SK-N-SH treated with all-trans-retinoic acid at 6 μM for 48 hours (cell line): ENCODE data around the gene CNDP1.
"Not testable (repeated sequence)": the region's sequence is repeated elsewhere in the genome, so short reads cannot be mapped to it uniquely, and the experiment has no call there.

Experiments used
- ATAC-seq: fragments of 200-7000 bp; cut with Tn5 transposase; 3 replicates; pipeline ENCODE4 v1.9.1; 2020; ENCODE audit warnings: mild to moderate bottlenecking, moderate library complexity
- ARNTL ChIP-seq: fragments of 450-650 bp; formaldehyde crosslinking; IDR thresholded peaks from 2 replicates; pipeline ENCODE4 v1.5.0; 2020; ENCODE audit warnings: low read depth, mild to moderate bottlenecking, moderate library complexity, borderline replicate concordance
- BACH2 ChIP-seq: fragments of 250-450 bp; sonication (Bioruptor Pico); IDR thresholded peaks from 2 replicates; pipeline ENCODE4 v1.9.0; 2021; ENCODE audit warnings: mild to moderate bottlenecking, borderline replicate concordance
- CREB5 ChIP-seq: fragments of 250-450 bp; sonication (Bioruptor Pico); IDR thresholded peaks from 2 replicates; pipeline ENCODE4 v1.5.1; 2020; ENCODE audit warnings: low read depth, mild to moderate bottlenecking, moderate library complexity
- CSDC2 ChIP-seq: fragments of 250-450 bp; sonication (Bioruptor Pico); IDR thresholded peaks from 2 replicates; pipeline ENCODE4 v1.5.0; 2020; ENCODE audit warnings: mild to moderate bottlenecking, moderate library complexity
- CSRNP3 ChIP-seq: fragments of 250-450 bp; sonication (Bioruptor Pico); IDR thresholded peaks from 2 replicates; pipeline ENCODE4 v1.5.1; 2021; ENCODE audit warnings: mild to moderate bottlenecking, moderate library complexity
- ESRRG ChIP-seq: fragments of 250-450 bp; sonication (Bioruptor Pico); IDR thresholded peaks from 2 replicates; pipeline ENCODE4 v1.6.1; 2021; ENCODE audit warnings: mild to moderate bottlenecking
- GLIS3 ChIP-seq: fragments of 250-450 bp; sonication (Bioruptor Pico); IDR thresholded peaks from 2 replicates; pipeline ENCODE4 v1.5.0; 2020; ENCODE audit warnings: mild to moderate bottlenecking, moderate library complexity
- ISL1 ChIP-seq: fragments of 250-450 bp; sonication (Bioruptor Pico); IDR thresholded peaks from 2 replicates; pipeline ENCODE4 v2.1.2; 2022; ENCODE audit warnings: mild to moderate bottlenecking, moderate library complexity
- OSR1 ChIP-seq: fragments of 250-450 bp; sonication (Bioruptor Pico); IDR thresholded peaks from 2 replicates; pipeline ENCODE4 v1.8.0; 2022; ENCODE audit warnings: moderate library complexity, mild to moderate bottlenecking, inconsistent platforms
- PATZ1 ChIP-seq: fragments of 250-450 bp; sonication (Bioruptor Pico); IDR thresholded peaks from 2 replicates; pipeline ENCODE4 v1.8.0; 2020; ENCODE audit warnings: mild to moderate bottlenecking, moderate library complexity, borderline replicate concordance
- RARB ChIP-seq: fragments of 250-450 bp; sonication (Bioruptor Pico); IDR thresholded peaks from 2 replicates; pipeline ENCODE4 v1.8.0; 2021; ENCODE audit warnings: mild to moderate bottlenecking, moderate library complexity
- SNAI2 ChIP-seq: fragments of 250-450 bp; sonication (Bioruptor Pico); IDR thresholded peaks from 2 replicates; pipeline ENCODE4 v1.5.0; 2020; ENCODE audit warnings: mild to moderate bottlenecking, moderate library complexity
- TCF4 ChIP-seq: fragments of 250-450 bp; sonication (Bioruptor Pico); IDR thresholded peaks from 2 replicates; pipeline ENCODE4 v1.8.0; 2021; ENCODE audit warnings: mild to moderate bottlenecking, moderate library complexity, borderline replicate concordance
- TOX ChIP-seq: fragments of 250-450 bp; sonication (Bioruptor Pico); IDR thresholded peaks from 2 replicates; pipeline ENCODE4 v1.8.0; 2021; ENCODE audit warnings: mild to moderate bottlenecking, moderate library complexity, borderline replicate concordance
- TSHZ2 ChIP-seq: fragments of 250-450 bp; sonication (Bioruptor Pico); IDR thresholded peaks from 2 replicates; pipeline ENCODE4 v1.5.0; 2020; ENCODE audit warnings: mild to moderate bottlenecking, moderate library complexity
- ZC3H10 ChIP-seq: fragments of 250-450 bp; sonication (Bioruptor Pico); IDR thresholded peaks from 2 replicates; pipeline ENCODE4 v1.5.1; 2021; ENCODE audit warnings: mild to moderate bottlenecking, moderate library complexity
- ZFP3 ChIP-seq: fragments of 250-450 bp; sonication (Bioruptor Pico); IDR thresholded peaks from 2 replicates; pipeline ENCODE4 v1.5.0; 2020; ENCODE audit warnings: mild to moderate bottlenecking, moderate library complexity
- ZFP30 ChIP-seq: fragments of 450-650 bp; formaldehyde crosslinking; IDR thresholded peaks from 2 replicates; pipeline ENCODE4 v1.5.0; 2022; ENCODE audit warnings: mild to moderate bottlenecking, moderate library complexity
- ZNF70 ChIP-seq: fragments of 450-650 bp; formaldehyde crosslinking; IDR thresholded peaks from 2 replicates; pipeline ENCODE4 v1.5.0; 2020; ENCODE audit warnings: mild to moderate bottlenecking, moderate library complexity
- ZNF8 ChIP-seq: fragments of 450-650 bp; formaldehyde crosslinking; IDR thresholded peaks from 2 replicates; pipeline ENCODE4 v1.5.0; 2020; ENCODE audit warnings: mild to moderate bottlenecking, moderate library complexity
- TF ChIP-seq, protein P1 (sequence below): fragments of 250-450 bp; sonication (Bioruptor Pico); IDR thresholded peaks from 2 replicates; pipeline ENCODE4 v1.8.0; 2021; ENCODE audit warnings: low read depth, mild to moderate bottlenecking, moderate library complexity, borderline replicate concordance

CNDP1 gene

DNA sequence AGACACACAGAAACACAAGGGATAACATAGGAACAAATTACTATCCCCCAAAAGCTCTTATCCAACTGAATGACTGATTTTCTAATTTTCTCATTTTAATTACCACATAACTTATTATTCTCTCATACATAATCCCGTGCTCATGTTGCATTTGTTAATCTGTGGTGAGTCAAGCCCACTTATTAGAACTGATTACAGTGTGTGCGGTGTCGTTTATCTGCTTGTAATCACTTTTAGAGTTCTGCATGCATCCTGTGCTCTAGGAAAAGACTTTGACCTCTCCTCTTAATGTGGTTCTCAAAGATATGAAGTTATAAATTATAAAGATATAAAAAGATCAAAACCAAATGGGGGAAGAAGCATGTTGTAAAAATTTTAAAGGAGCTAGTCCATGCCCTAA lies 29.7 kb downstream of the CNDP1 start:
- ATAC-seq, result no peak
- no peak for TF ChIP-seq ESRRG (CRISPR knock-in tag)
- no peak for TF ChIP-seq RARB
- no peak for TF ChIP-seq TSHZ2
- no peak for TF ChIP-seq CSRNP3 (CRISPR knock-in tag)
- TF ChIP-seq ZNF8 (CRISPR knock-in tag), result no peak
- TF ChIP-seq ARNTL (CRISPR knock-in tag), result no peak
- no peak for TF ChIP-seq TCF4 (CRISPR knock-in tag)
- TF ChIP-seq ISL1, result no peak
- no peak for TF ChIP-seq GLIS3 (CRISPR knock-in tag)
- TF ChIP-seq TOX (CRISPR knock-in tag), result no peak
- no peak for TF ChIP-seq ZNF70
- TF ChIP-seq OSR1 (CRISPR knock-in tag), result no peak
- no peak for TF ChIP-seq CSDC2 (CRISPR knock-in tag)
- no peak for TF ChIP-seq PATZ1 (CRISPR knock-in tag)
- TF ChIP-seq BACH2 (CRISPR knock-in tag), result no peak
- TF ChIP-seq, protein P1, sequence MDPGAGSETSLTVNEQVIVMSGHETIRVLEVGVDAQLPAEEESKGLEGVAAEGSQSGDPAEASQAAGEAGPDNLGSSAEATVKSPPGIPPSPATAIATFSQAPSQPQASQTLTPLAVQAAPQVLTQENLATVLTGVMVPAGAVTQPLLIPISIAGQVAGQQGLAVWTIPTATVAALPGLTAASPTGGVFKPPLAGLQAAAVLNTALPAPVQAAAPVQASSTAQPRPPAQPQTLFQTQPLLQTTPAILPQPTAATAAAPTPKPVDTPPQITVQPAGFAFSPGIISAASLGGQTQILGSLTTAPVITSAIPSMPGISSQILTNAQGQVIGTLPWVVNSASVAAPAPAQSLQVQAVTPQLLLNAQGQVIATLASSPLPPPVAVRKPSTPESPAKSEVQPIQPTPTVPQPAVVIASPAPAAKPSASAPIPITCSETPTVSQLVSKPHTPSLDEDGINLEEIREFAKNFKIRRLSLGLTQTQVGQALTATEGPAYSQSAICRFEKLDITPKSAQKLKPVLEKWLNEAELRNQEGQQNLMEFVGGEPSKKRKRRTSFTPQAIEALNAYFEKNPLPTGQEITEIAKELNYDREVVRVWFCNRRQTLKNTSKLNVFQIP (CRISPR knock-in tag), result no peak
- no peak for TF ChIP-seq ZC3H10
- no peak for TF ChIP-seq CREB5 (CRISPR knock-in tag)
- no peak for TF ChIP-seq ZFP3 (CRISPR knock-in tag)
- no peak for TF ChIP-seq ZFP30 (CRISPR knock-in tag)

- ATAC-seq, result not testable (repeated sequence)
These were observed 30.9 kb downstream of the CNDP1 start for GRCh38 chr18:74565164-74565563.

- ATAC-seq, result not testable (repeated sequence)
These were observed 31.7 kb downstream of the CNDP1 start for GRCh38 chr18:74565993-74566392.

DNA sequence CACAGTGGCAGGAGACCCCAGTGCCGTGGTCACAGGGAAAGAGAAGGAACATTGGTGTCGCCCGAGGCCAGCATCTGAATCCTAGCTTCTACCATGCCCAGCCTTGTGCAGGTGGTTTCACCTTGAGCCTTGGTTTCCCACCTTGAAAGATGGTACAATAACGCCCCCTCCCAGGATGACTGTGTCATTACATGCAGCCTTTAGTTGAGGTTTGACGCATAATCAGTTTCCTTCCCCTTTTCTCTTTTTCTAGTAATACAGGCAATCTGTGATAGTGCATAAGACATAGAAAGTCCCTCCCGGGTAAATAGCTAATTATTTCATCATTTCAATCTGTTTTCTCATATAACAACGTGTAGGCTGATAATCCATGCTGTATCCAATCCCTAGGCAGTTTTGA lies 33.5 kb downstream of the CNDP1 start:
- TF ChIP-seq RARB (no peak), ZFP3 (CRISPR knock-in tag) (no peak), CSDC2 (CRISPR knock-in tag) (no peak), PATZ1 (CRISPR knock-in tag) (no peak), SNAI2 (no peak), ARNTL (CRISPR knock-in tag) (no peak), BACH2 (CRISPR knock-in tag) (no peak), CREB5 (CRISPR knock-in tag) (no peak), TOX (CRISPR knock-in tag) (no peak), ZNF70 (no peak)
- TF ChIP-seq, protein P1 (CRISPR knock-in tag), result no peak
- no peak for ATAC-seq
